Activated CD8-positive, alpha-beta T cell treated with anti-CD3 and anti-CD28 coated beads for 36 hours (primary cell): Measurements from ENCODE around the gene SLC26A1. TPM values are rescaled to one million over a fixed set of nuclear protein-coding genes. Genes with fewer than 3 reads are reported as not detected.

Experiments used
- ATAC-seq: fragments of 200-7000 bp; cut with Tn5 transposase; one replicate; pipeline ENCODE4 v1.10.0; 2021; ENCODE audit warnings: mild to moderate bottlenecking, moderate library complexity
- CTCF ChIA-PET: fragments of 350-600 bp; sonication (Branson Sonifier 250); formaldehyde crosslinking; loops from one replicate; lab custom pipeline; 2021; ENCODE audit warnings: antibody characterized with exemption; lab: Charles Lee
- POLR2A ChIA-PET: fragments of 350-600 bp; sonication (Branson Sonifier 250); formaldehyde crosslinking; loops from one replicate; lab custom pipeline; 2021; ENCODE audit warnings: antibody characterized with exemption; lab: Charles Lee
- DNase-seq: peaks from one replicate; pipeline ENCODE4 v3.0.0-alpha.2; 2020
- H3K27ac Mint-ChIP-seq: one replicate; pipeline ENCODE4 v1.8.0; 2021; ENCODE audit warnings: mild to moderate bottlenecking, mixed read lengths
- H3K27me3 Mint-ChIP-seq: one replicate; pipeline ENCODE4 v1.8.0; 2021; ENCODE audit warnings: mixed read lengths
- H3K36me3 Mint-ChIP-seq: one replicate; pipeline ENCODE4 v1.8.0; 2021; ENCODE audit warnings: low read depth, mixed read lengths
- H3K4me1 Mint-ChIP-seq: one replicate; pipeline ENCODE4 v1.8.0; 2021; ENCODE audit warnings: low read depth, mixed read lengths
- H3K4me3 Mint-ChIP-seq: one replicate; pipeline ENCODE4 v1.8.0; 2021; ENCODE audit warnings: mild to moderate bottlenecking, moderate library complexity, mixed read lengths
- H3K9me3 Mint-ChIP-seq: one replicate; pipeline ENCODE4 v1.8.0; 2021; ENCODE audit warnings: mixed read lengths
- intact Hi-C: fragments of 100-400 bp; cut with micrococcal nuclease; formaldehyde crosslinking; loops from one replicate; pipeline ENCODE4 v1.10.0; 2022
- total RNA-seq, 2 experiments: library from RNA; stranded (reverse); gene quantifications; one replicate each; pipeline ENCODE4 v1.2.3, GENCODE V29; 2021
- TF ChIP-seq, protein P1 (sequence below): fragments of 200-600 bp; IDR thresholded peaks from one replicate; pipeline ENCODE4 v1.8.0; 2022; ENCODE audit warnings: antibody characterized with exemption, mild to moderate bottlenecking

The SLC26A1 gene
- total RNA-seq, 2 experiments from 2014 or later = 0.27 TPM; not detected in 1

DNA sequence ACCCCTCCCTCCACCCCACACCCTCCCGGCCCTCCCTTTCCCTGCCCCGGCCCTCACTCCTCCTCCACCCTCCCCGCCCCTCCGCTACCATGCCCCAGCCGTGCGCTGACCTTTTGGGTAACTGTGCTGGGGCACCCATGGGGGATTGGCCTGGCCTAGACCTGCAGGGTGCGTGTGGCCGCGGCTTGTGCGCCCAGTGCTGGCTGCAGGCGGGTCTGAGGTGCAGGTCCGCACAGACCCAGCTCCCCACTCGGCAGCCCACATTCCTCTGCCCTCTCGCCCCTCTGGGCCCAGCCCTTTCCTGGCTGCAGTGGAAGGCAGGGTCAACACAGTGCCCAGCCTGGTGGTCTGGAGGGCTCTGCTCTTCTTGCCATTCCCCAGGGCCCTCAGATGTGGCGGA is 42.9 kb upstream of the SLC26A1 start:
- no peak for DNase-seq
- TF ChIP-seq, protein P1, sequence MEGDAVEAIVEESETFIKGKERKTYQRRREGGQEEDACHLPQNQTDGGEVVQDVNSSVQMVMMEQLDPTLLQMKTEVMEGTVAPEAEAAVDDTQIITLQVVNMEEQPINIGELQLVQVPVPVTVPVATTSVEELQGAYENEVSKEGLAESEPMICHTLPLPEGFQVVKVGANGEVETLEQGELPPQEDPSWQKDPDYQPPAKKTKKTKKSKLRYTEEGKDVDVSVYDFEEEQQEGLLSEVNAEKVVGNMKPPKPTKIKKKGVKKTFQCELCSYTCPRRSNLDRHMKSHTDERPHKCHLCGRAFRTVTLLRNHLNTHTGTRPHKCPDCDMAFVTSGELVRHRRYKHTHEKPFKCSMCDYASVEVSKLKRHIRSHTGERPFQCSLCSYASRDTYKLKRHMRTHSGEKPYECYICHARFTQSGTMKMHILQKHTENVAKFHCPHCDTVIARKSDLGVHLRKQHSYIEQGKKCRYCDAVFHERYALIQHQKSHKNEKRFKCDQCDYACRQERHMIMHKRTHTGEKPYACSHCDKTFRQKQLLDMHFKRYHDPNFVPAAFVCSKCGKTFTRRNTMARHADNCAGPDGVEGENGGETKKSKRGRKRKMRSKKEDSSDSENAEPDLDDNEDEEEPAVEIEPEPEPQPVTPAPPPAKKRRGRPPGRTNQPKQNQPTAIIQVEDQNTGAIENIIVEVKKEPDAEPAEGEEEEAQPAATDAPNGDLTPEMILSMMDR = no peak
- no peaks in the 10 kb centered on the region for H3K36me3 Mint-ChIP-seq
- CTCF ChIA-PET = no interaction called here
- peaks cover 1% of the 10 kb centered on the region for H3K27me3 Mint-ChIP-seq
- H3K4me3 Mint-ChIP-seq = no peak overlapping the region
- ATAC-seq = no peak
- POLR2A ChIA-PET = no interaction called here
- no peak overlapping the region for H3K27ac Mint-ChIP-seq
- intact Hi-C loops = no loop called here
- H3K9me3 Mint-ChIP-seq = no peaks in the 10 kb centered on the region
- no peaks in the 10 kb centered on the region for H3K4me1 Mint-ChIP-seq

DNA sequence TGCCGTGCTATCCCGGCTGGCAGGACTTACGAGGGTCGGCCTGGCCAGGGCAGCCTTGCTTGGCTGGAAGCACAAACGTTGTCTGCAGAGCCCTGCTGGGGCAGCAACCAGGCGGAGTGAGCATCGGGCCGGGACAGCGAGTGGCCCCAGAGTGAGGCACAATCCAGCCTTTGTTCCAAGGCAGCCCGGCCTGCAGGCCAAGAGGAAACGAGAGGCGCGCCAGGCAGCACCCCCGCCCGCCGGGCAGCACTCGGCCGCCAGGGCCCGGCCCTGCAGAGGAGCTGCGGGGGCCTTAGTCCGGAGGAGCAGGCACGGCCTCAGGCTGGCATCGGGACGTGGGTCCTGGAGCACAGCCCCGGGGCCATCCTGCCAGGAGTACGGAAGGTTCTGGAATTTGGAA is 42.3 kb upstream of the SLC26A1 start:
- intact Hi-C loops = no loop called here
- DNase-seq = no peak

DNA sequence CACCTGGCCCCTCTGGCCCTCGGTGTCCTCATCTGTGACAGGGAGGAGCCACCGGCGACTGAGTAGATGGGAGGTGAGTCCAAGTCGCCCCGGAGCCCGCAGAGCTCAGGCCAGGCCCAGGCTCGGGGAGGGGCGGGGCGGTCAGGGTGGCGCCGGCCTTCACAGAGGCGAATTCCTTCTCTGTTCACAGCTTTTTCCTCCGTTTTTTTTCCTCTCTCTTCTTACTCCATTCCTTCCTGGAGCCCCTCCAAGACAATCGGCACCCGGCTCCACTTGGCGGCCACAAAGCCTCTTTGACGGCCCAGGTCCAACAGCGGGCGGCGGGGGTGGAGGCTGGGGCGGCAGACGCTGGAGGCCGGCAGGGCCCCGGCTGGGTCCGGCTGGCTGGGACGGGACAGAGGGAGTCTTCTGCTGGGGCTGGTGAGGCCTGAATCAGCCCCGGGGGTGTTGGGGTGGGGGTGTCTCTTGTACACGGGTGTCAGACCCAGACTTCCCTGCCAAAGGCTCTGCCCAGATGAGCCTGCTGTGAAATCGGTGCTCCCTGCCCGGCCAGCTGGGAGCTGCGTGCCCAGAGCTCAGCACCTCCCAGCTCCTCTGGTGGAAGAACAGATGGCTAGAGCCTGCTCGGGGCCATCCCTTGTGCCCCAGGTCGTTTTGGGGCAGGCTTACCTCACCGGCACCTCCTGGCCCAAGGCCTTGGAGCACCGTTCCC is 40.8 kb upstream of the SLC26A1 start:
- H3K9me3 Mint-ChIP-seq = no peaks in the 10 kb centered on the region
- POLR2A ChIA-PET = no interaction called here
- no peak overlapping the region for H3K27ac Mint-ChIP-seq
- no peak overlapping the region for H3K4me3 Mint-ChIP-seq
- CTCF ChIA-PET = no interaction called here
- H3K36me3 Mint-ChIP-seq = no peaks in the 10 kb centered on the region
- intact Hi-C loops = no loop called here
- H3K4me1 Mint-ChIP-seq = no peaks in the 10 kb centered on the region
- ATAC-seq = no peak
- no peak for DNase-seq
- TF ChIP-seq, protein P1 = no peak
- no peaks in the 10 kb centered on the region for H3K27me3 Mint-ChIP-seq

More for the DNA sequence above, 42.3 kb upstream of the SLC26A1 start:
- no peaks in the 10 kb centered on the region for H3K36me3 Mint-ChIP-seq
- POLR2A ChIA-PET = no interaction called here
- no peak overlapping the region for H3K27ac Mint-ChIP-seq
- no peak overlapping the region for H3K4me3 Mint-ChIP-seq
- H3K4me1 Mint-ChIP-seq = no peaks in the 10 kb centered on the region
- no peak for ATAC-seq
- CTCF ChIA-PET = no interaction called here
- TF ChIP-seq, protein P1 = no peak
- H3K9me3 Mint-ChIP-seq = no peaks in the 10 kb centered on the region
- H3K27me3 Mint-ChIP-seq = peaks cover 1% of the 10 kb centered on the region

DNA sequence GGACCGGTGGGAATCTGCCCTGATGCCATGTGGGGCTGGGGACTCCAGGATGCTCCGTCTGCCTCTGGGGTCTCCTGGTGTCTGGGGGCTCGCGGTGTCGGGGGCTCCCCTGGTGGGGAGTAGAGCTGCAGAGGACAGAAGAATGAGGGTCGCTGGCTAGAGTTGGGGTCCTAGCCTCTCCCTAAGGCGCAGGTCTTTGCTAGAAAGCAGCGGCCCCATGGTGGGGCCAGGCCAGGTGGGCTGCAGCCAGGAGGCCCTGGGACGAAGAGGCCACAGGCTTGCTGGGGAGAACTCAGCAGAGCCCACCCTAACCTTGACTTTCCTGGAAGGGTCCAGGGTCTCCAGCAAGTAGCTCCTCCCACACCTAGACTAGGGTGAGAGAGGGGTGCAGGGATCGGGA is 39.7 kb upstream of the SLC26A1 start:
- TF ChIP-seq, protein P1 = no peak
- Mint-ChIP-seq H3K4me3 (no peak overlapping the region), H3K27me3 (no peaks in the 10 kb centered on the region), H3K4me1 (no peaks in the 10 kb centered on the region), H3K36me3 (no peaks in the 10 kb centered on the region), H3K9me3 (no peaks in the 10 kb centered on the region), H3K27ac (no peak overlapping the region)
- POLR2A ChIA-PET = no interaction called here
- no peak for ATAC-seq
- intact Hi-C loops = no loop called here
- CTCF ChIA-PET = no interaction called here
- no peak for DNase-seq

DNA sequence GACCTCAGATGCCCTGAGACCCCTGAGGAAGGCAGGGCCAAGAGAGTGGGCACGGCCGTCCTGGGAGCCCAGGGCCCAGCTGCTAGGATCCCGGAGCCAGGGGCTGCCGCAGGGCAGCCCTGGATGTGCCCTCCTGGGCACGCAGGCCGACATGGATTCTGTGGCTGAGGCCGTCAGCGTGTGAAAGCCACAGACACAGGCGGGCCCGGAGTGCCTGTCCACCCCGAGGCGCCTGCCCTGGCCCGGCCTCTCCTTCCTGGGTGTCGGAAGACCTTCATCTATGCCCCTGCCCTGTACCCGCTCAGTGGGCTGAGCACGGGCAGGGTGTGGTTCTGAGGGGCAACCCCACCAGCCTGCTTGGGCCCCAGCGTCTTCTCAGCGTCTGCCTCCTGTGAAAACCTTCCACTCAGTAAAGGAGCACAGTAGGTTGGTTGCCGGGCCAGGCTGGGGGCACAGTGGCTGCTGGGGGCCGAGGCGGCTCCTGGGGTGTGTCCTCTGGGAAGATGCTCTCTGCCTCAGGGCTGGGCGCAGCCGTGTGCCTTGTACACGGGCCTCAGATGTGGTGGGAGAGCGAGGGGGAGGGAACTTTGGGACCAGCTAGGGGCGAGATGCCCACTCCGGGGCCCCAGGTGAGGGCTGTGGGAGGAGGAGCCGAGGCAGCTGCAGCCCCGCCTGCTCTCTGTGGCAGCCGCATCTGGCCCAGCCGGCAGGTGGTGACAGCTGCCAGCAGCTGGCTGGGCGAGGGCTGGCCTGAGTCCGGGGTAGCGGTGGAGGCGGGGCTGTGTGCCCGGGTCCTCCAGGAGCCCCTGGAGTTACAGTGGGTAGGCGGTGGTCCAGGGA is 39.0 kb upstream of the SLC26A1 start:
- Mint-ChIP-seq H3K9me3 (no peaks in the 10 kb centered on the region), H3K27ac (no peak overlapping the region), H3K4me3 (no peak overlapping the region), H3K4me1 (no peaks in the 10 kb centered on the region), H3K27me3 (no peaks in the 10 kb centered on the region), H3K36me3 (no peaks in the 10 kb centered on the region)
- DNase-seq (no peak), ATAC-seq (peak; percentile 44)
- ChIA-PET POLR2A (no interaction called here), CTCF (no interaction called here)
- TF ChIP-seq, protein P1 = no peak
- intact Hi-C loops = no loop called here
